Small intestine (tissue), 7 donors: Measurements from ENCODE around the gene TSPAN9. TPM values are rescaled to one million over a fixed set of nuclear protein-coding genes. Genes with fewer than 3 reads are reported as not detected.

Source experiments
- DNase-seq, 2 donors: peaks; one replicate each; pipeline versions ENCODE4 v3.0.0 to v3.0.0-alpha.2; 2013
- FAIRE-seq: peaks from 2 replicates; lab custom pipeline; 2012; peaks lifted over from hg19 to GRCh38; lab: Jason Lieb, UNC
- H3K27ac ChIP-seq, 3 donors: one replicate each; pipeline ENCODE4 v1.5.1; 2013; ENCODE audit warnings: low read length in 2 of 3, mild to moderate bottlenecking in 2 of 3, control low read depth in 1 of 3, inconsistent platforms in 1 of 3, low read depth in 1 of 3, moderate library complexity in 1 of 3
- H3K27me3 ChIP-seq, 3 donors: one replicate each; pipeline ENCODE4 v1.6.1; 2013; ENCODE audit warnings: low read length in 3 of 3, inconsistent platforms in 1 of 3; ENCODE audit not compliant: control insufficient read depth in 3 of 3, insufficient read depth in 3 of 3
- H3K36me3 ChIP-seq, 3 donors: one replicate each; pipeline ENCODE4 v1.6.1; 2013; ENCODE audit warnings: low read length in 3 of 3, inconsistent platforms in 1 of 3, low read depth in 1 of 3, mild to moderate bottlenecking in 1 of 3, moderate library complexity in 1 of 3; ENCODE audit not compliant: control insufficient read depth in 3 of 3, insufficient read depth in 2 of 3
- H3K4me1 ChIP-seq, 3 donors: one replicate each; pipeline ENCODE4 v1.6.1; 2013; ENCODE audit warnings: low read length in 2 of 3, inconsistent platforms in 1 of 3, low read depth in 1 of 3, mild to moderate bottlenecking in 1 of 3, moderate library complexity in 1 of 3; ENCODE audit not compliant: control insufficient read depth in 3 of 3, insufficient read depth in 2 of 3
- H3K4me3 ChIP-seq, 3 donors: one replicate each; pipeline ENCODE4 v1.5.1; 2013; ENCODE audit warnings: low read length in 3 of 3, control low read depth in 1 of 3, inconsistent platforms in 1 of 3, low read depth in 1 of 3, mild to moderate bottlenecking in 1 of 3, moderate library complexity in 1 of 3
- H3K9me3 ChIP-seq, 2 donors: one replicate each; pipeline ENCODE4 v1.6.1; 2013; ENCODE audit warnings: low read depth in 1 of 2, low read length in 1 of 2; ENCODE audit not compliant: control insufficient read depth in 2 of 2, insufficient read depth in 1 of 2
- WGBS, 3 donors: extraction: QIAGEN DNeasy Blood & Tissue Kit; methylation state at CpG; one replicate each; pipeline ENCODE4 v1.1.7; 2013; 5-methylcytosine and 5-hydroxymethylcytosine counted together
- polyA plus RNA-seq, 4 donors: library from polyadenylated mRNA; stranded (reverse) in 3 of 4; unstranded in 1 of 4; fragments of 200-250 nt in 3 of 4; fragments of 120-200 nt in 1 of 4; gene quantifications; one replicate each; pipeline versions ENCODE4 v1.2.1 to v1.2.3, GENCODE V29; 2013
- donor health status: healthy with polysubstance abuse.
- donor health status: control.
- donor health status: control.
- donor health status: Bipolar disorder and iron deficiency.
- donor health status: healthy.

TSPAN9 gene
- polyA plus RNA-seq, 4 donors, result 1.3 to 25.5 (median 12.8) TPM

GRCh38 chr12:3330976-3331510 lies 253.9 kb downstream of the TSPAN9 start:
- H3K27me3 ChIP-seq, result peaks cover 0 to 4% (median 1%) of the 10 kb centered on the region in 3 donors
- H3K27ac ChIP-seq, result no peak overlapping the region
- H3K4me1 ChIP-seq, result no peaks in the 10 kb centered on the region
- WGBS, 3 donors, result 79 to 85% (median 81%) methylated on average over 7 of the region's 7 CpGs
- DNase-seq (no peak), FAIRE-seq (no peak)
- H3K9me3 ChIP-seq, result no peaks in the 10 kb centered on the region
- H3K4me3 ChIP-seq, result no peak overlapping the region
- no peaks in the 10 kb centered on the region for H3K36me3 ChIP-seq

- 82 to 86% (median 84%) methylated on average over 3 of the region's 3 CpGs for WGBS, 3 donors
- Histone ChIP-seq H3K4me3 (no peak overlapping the region), H3K36me3 (no peaks in the 10 kb centered on the region), H3K27ac (no peak overlapping the region), H3K27me3 (peaks cover 0 to 4% (median 1%) of the 10 kb centered on the region in 3 donors), H3K9me3 (no peaks in the 10 kb centered on the region), H3K4me1 (no peaks in the 10 kb centered on the region)
- DNase-seq (no peak), FAIRE-seq (no peak)
Measured at GRCh38 chr12:3332188-3332587, 255.0 kb downstream of the TSPAN9 start.

- no peak for FAIRE-seq
- 39 to 46% (median 45%) methylated on average over 10 of the region's 10 CpGs for WGBS, 3 donors
- peaks cover 0 to 1% (median 0%) of the 10 kb centered on the region in 3 donors for H3K27me3 ChIP-seq
Measured at GRCh38 chr12:3333583-3333982, 256.4 kb downstream of the TSPAN9 start.

GRCh38 chr12:3333991-3334391 lies 256.8 kb downstream of the TSPAN9 start:
- H3K9me3 ChIP-seq, result no peaks in the 10 kb centered on the region
- DNase-seq, result no peak
- WGBS, 3 donors, result 82 to 83% (median 83%) methylated on average over 9 of the region's 9 CpGs
- no peak for FAIRE-seq
- no peak overlapping the region for H3K4me3 ChIP-seq
- peaks cover 0 to 1% (median 0%) of the 10 kb centered on the region in 3 donors for H3K27me3 ChIP-seq
- no peaks in the 10 kb centered on the region for H3K36me3 ChIP-seq
- H3K27ac ChIP-seq, result no peak overlapping the region
- no peaks in the 10 kb centered on the region for H3K4me1 ChIP-seq

More at GRCh38 chr12:3333583-3333982, 256.4 kb downstream of the TSPAN9 start:
- peak in 1 of 2 donors; percentile 8 for DNase-seq
- H3K27ac ChIP-seq, result no peak overlapping the region
- H3K9me3 ChIP-seq, result no peaks in the 10 kb centered on the region
- no peaks in the 10 kb centered on the region for H3K36me3 ChIP-seq
- H3K4me1 ChIP-seq, result no peaks in the 10 kb centered on the region
- no peak overlapping the region for H3K4me3 ChIP-seq

GRCh38 chr12:3335078-3335487 lies 257.9 kb downstream of the TSPAN9 start:
- Histone ChIP-seq H3K4me1 (no peaks in the 10 kb centered on the region), H3K4me3 (no peak overlapping the region), H3K27me3 (no peaks in the 10 kb centered on the region), H3K36me3 (no peaks in the 10 kb centered on the region), H3K27ac (no peak overlapping the region), H3K9me3 (no peaks in the 10 kb centered on the region)
- 75 to 84% (median 83%) methylated on average over 8 of the region's 8 CpGs for WGBS, 3 donors
- FAIRE-seq, result no peak
- DNase-seq, result no peak

Other genes with a start within 250 kb of the TSPAN9 start
- gene NRIP2, start 242.3 kb upstream of the TSPAN9 start, polyA plus RNA-seq, result 1 to 10 TPM in 2 of 4 donors, under 1 TPM in 1, not detected in 1; 0.22 to 4.0 (median 3.1) TPM
- gene TEX52, start 220.3 kb upstream of the TSPAN9 start, polyA plus RNA-seq, result 1 to 10 TPM in 1 of 4 donors, under 1 TPM in 1, not detected in 2; 0.22 to 2.5 TPM
- 10 to 100 TPM in 2 of 4 donors, 1 to 10 TPM in 2; 2.4 to 38.8 (median 10.3) TPM for gene FOXM1, start 200.2 kb upstream of the TSPAN9 start, polyA plus RNA-seq
- 10 to 100 TPM; 15.7 to 25.1 (median 19.6) TPM for gene RHNO1, start 200.2 kb upstream of the TSPAN9 start, polyA plus RNA-seq
- gene TULP3, start 186.5 kb upstream of the TSPAN9 start, polyA plus RNA-seq, result 10 to 100 TPM in 1 of 4 donors, 1 to 10 TPM in 3; 3.1 to 10.5 (median 5.5) TPM
- gene TEAD4, start 118.0 kb upstream of the TSPAN9 start, polyA plus RNA-seq, result 10 to 100 TPM in 2 of 4 donors, 1 to 10 TPM in 2; 2.3 to 18.7 (median 10.3) TPM